Endothelial cell of umbilical vein (primary cell): ENCODE results near the gene ACADSB.

Experiments
- TF ChIP-seq, protein P1 (sequence below), 2 donors: IDR thresholded peaks; 1 replicate in 1 of 2; 2 replicates in 1 of 2; pipeline ENCODE4 v1.5.1; 2011; ENCODE audit warnings: low read length in 2 of 2, mild to moderate bottlenecking in 2 of 2, moderate library complexity in 2 of 2, control low read depth in 1 of 2, inconsistent platforms in 1 of 2, low read depth in 1 of 2; ENCODE audit not compliant: insufficient read depth in 1 of 2; ENCODE audit errors: extremely low read depth in 1 of 2
- TF ChIP-seq, protein P2 (sequence below): IDR thresholded peaks from 2 replicates; pipeline ENCODE4 v1.6.1; 2011; ENCODE audit not compliant: insufficient read depth, insufficient read length

DNA sequence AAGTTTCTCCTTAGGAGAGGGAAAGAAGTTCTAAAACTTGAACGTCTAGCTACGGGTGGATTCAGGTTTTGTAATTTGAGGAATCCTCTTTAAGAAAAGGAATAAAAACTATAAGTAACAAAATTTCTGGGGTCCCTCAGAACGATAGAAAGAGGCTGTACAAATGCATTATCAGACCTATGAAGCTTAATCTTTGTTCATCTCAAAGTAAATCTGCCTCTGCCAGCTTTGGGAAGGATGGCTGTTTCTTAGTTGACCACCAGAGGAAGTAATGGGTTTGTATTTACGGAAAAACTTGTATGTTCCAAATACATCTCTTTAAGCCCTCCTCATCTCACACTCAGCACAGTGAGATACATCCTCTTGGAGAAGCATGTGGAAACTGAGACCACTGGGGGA is 27.7 kb upstream of the ACADSB start:
- TF ChIP-seq, protein P1, sequence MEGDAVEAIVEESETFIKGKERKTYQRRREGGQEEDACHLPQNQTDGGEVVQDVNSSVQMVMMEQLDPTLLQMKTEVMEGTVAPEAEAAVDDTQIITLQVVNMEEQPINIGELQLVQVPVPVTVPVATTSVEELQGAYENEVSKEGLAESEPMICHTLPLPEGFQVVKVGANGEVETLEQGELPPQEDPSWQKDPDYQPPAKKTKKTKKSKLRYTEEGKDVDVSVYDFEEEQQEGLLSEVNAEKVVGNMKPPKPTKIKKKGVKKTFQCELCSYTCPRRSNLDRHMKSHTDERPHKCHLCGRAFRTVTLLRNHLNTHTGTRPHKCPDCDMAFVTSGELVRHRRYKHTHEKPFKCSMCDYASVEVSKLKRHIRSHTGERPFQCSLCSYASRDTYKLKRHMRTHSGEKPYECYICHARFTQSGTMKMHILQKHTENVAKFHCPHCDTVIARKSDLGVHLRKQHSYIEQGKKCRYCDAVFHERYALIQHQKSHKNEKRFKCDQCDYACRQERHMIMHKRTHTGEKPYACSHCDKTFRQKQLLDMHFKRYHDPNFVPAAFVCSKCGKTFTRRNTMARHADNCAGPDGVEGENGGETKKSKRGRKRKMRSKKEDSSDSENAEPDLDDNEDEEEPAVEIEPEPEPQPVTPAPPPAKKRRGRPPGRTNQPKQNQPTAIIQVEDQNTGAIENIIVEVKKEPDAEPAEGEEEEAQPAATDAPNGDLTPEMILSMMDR (IDR thresholded peaks at IDR 0.05; ENCODE audit: extremely low read depth in 1 of 2, insufficient read depth in 1 of 2, low read depth in 1 of 2, low read length in 2 of 2) = peak in 1 of 2 donors; percentile 17
- TF ChIP-seq, protein P2, sequence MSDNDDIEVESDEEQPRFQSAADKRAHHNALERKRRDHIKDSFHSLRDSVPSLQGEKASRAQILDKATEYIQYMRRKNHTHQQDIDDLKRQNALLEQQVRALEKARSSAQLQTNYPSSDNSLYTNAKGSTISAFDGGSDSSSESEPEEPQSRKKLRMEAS = no peak
